ENCODE measurements around the gene TRIM62.
"Not testable (repeated sequence)": the region's sequence is repeated elsewhere in the genome, so short reads cannot be mapped to it uniquely, and the experiment has no call there.

The TRIM62 gene

GRCh38 chr1:33131191-33131590 is 50.7 kb downstream of the TRIM62 start:
- FAIRE-seq: no peak

DNA sequence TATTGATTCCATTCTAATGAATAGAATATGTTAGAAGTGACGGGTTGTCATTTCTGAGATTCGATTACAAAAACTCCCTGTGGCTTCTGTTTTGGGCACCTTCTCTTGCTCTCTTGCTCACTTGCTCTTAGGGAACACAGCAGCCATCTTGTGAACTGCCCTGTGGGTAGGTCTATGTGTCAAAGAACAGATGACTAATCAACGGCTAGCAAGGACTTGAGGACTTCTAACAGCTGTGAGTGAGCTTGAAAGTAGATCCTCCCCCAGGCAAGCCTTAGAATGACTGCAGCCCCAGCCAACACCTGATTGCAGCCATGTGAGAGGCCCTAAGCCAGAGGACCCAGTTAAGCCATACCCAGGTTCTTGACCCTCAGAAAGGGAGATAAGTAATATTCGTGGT is 51.5 kb downstream of the TRIM62 start:
- no peak for FAIRE-seq

- no peak for FAIRE-seq
These were observed 53.1 kb downstream of the TRIM62 start for GRCh38 chr1:33128781-33129180.

- FAIRE-seq: peak; percentile 89
These were observed 54.6 kb downstream of the TRIM62 start for GRCh38 chr1:33127001-33127823.

GRCh38 chr1:33126411-33127000 is 55.3 kb downstream of the TRIM62 start:
- no peak for FAIRE-seq

DNA sequence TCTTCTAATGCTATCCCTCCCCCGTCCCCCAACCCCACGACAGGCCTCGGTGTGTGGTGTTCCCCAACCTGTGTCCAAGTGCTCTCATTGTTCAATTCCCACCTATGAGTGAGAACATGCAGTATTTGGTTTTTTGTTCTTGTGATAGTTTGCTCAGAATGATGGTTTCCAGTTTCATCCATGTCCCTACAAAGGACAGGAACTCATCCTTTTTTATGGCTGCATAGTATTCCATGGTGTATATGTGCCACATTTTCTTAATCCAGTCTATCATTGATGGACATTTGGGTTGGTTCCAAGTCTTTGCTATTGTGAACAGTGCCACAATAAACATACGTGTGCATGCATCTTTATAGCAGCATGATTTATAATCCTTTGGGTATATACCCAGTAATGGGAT is 57.2 kb downstream of the TRIM62 start:
- not testable (repeated sequence) for FAIRE-seq

- no peak for FAIRE-seq
These were observed 58.6 kb downstream of the TRIM62 start for GRCh38 chr1:33123266-33123665.

DNA sequence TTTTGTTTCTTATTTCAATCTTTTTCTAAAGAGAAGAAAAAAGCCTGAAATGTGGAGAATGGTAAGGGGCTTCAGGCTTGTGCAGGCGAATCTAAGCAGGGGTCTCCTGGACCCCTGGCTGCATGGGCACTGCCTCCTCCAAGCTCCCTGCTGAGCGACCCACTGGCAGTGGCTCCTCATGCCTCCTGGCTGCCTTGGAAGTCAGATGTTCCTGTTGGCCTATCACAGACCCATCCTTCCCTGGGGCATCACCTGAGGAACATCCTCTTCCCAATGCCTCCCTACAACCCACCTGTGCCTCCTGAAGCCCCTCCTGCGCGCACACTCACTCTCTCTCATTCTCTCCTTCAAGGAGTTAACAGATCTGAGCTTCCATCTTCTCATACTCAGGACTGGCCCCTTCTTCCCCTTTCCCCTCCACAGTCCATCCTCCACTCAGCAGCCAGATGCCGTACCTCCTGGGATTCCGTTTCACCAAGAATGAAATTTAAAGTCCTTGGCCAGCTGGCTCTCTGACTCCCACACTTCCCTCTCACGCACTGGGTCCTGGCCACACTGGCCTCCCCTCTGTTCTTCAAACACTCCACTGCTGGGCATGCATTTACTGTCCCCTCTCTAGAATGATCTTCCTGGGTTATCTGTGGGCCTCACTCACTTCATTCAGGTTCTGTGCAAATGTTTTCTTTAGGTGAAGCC is 59.2 kb downstream of the TRIM62 start:
- FAIRE-seq: no peak

DNA sequence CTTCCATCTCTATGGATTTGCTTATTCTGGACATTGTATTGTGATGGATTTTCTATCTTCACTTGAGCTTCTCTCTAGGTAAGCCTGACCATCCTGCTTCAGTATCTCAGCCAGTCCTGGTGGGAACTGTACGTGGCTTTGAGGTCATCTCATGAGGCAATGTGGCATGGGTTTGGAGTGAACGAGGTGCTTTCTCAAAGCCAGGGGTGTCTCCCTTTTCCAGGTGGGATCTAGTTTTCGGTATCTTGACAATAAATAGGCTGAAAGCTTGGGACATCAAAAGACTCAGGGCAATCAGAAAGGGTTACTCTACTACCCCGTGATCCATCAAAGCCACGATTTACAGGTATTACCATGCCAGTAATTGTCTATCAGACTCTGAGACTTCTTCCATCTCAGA is 60.1 kb downstream of the TRIM62 start:
- FAIRE-seq: no peak

GRCh38 chr1:33120436-33121231 is 61.2 kb downstream of the TRIM62 start:
- FAIRE-seq: no peak

DNA sequence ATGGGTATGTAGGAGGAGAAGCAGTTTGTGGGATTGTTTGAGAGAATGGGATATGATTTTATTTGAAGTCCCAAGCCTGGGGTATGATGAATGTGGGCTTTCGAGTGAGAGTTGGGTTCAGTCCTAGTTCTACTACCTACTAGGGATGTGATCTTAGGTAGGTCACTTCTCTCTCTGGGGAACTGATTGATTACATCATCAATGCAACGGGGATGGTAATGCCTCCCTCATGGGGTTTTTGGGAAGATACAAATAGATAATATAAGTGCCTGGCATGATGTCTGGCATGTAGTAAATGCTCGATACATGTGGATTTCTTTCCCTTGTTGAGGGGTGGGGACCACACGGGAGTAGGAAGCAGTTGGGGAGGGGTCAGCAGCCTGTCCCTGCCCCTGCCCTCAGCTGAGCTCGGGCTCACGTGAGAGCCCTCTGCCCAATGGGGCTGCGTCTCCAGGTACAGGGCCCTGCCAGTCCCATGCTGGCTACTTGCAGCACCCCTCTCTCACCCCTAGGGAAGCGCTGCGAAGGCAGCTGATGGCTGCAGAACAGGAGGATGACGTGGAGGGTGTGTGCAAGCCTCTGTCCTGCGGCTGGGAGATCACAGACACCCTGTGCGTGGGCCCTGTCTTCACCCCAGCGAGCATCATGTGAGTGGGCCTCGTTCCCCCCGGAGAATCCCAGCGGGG is 62.2 kb downstream of the TRIM62 start:
- no peak for FAIRE-seq

- no peak for FAIRE-seq
These were observed 62.8 kb downstream of the TRIM62 start for GRCh38 chr1:33119050-33119449.

DNA sequence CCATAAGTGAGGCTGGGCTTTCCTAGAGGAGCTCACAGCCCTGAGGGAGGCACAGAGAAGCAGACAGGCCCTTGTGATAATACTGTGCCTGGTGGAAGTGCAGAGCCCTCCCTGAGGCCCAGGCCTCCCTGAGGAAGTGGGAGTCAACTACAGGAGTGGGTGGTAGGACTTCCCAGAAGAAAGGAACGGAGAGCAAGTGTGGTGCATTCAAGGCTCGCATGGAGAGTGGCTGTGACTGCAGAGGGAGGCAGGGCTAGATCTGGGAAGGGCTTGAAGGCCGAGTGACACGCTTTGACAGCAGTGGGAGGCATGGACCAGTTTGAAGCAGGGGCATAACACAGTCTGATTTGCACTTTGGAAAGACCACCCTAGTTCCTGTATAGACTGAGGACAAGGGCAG is 63.6 kb downstream of the TRIM62 start:
- FAIRE-seq: no peak

DNA sequence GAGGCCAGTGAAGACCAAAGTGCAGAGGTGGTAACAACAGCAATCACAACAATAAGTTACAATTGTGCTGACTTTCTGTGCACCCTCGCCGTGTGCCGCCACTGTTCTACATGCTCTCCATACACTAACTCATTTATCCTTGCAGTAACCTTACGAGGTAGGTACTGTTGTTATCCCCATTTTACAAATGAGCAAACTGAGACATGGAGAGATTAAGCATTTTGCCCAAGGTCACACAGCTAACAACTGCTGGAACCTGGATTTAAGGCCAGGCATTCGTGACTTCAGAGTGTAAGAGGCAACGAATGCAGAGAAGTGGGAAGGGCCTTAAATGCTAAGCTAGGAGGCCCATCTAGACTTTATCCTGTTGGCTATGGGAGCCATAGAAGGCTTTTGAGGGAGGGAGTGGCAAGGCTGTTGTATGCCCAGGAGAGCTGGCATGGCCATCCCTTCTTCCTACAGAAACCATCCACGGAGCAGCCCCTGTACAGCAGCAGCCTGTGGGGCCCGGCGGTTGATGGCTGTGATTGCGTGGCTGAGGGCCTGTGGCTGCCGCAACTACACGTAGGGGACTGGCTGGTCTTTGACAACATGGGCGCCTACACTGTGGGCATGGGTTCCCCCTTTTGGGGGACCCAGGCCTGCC is 64.3 kb downstream of the TRIM62 start:
- FAIRE-seq: no peak

DNA sequence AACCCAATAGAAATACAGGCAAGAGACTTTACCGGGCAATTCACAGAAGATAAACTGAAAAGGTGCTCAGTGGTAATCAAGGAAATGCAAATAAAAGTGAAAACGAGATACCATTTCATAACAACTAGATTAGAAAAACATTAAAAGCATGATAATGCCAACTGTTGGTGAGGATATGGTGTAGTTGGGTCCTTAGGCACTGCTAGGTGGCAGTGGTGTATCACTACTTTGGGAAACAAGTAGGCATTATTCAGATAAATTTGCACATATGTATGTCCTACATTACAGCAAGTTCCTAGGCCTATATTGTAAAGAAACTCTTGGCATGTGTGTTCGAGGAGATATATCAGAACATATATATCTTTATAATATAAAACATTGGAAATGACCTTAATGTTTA is 69.9 kb downstream of the TRIM62 start:
- FAIRE-seq: no peak

- no peak for FAIRE-seq
These were observed 71.4 kb downstream of the TRIM62 start for GRCh38 chr1:33110477-33110876.

DNA sequence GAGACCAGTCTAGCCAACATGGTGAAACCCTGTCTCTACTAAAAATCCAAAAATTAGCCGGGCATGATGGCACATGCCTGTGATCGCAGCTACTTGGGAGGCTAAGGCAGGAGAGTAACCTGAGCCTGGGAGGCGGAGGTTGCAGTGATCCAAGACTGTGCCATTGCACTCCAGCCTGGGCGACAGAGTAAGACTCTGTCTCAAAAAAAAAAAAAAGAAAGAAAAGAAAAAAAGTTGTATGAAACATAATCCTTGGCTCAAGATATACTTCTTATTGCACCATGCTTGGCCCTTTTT is 81.8 kb downstream of the TRIM62 start:
- not testable (repeated sequence) for FAIRE-seq

GRCh38 chr1:33099290-33100118 is 82.3 kb downstream of the TRIM62 start:
- FAIRE-seq: no peak

GRCh38 chr1:33098371-33098770 is 83.5 kb downstream of the TRIM62 start:
- FAIRE-seq: no peak

GRCh38 chr1:33097762-33098161 is 84.1 kb downstream of the TRIM62 start:
- FAIRE-seq: no peak

DNA sequence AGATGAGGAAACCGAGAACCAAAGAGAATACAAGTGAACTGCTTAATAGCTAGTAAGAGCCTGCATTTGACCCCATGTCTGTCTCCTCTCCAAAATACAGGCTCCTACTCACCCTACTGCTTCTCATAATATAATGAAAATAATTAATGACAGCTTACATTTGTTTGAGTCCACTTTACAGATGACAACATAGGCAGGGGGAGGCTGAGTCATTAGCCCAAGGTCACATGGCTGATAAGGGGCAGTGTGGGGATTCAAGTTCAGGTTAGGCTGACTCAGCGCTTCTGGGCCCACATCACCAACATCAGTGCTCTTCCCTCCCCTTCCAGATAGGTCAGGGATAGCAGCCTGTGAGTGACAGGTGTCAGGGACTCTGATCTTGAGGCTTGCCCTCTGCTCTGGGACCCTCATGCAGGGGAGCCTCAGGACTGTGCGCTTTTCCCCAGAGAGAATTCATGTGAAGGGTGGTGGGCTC is 84.7 kb downstream of the TRIM62 start:
- FAIRE-seq: no peak

Measured in TTC549 (cell line).